Measurements from ENCODE around the gene ZNF329. TPM values are rescaled to one million over a fixed set of nuclear protein-coding genes. Genes with fewer than 3 reads are reported as not detected.

Gene ZNF329
- total and polyA plus RNA-seq, 2 of the 13 experiments (the other 11 are each of a cell fraction or from before 2014, with no cell fraction given), result 3.8 to 9.6 TPM

DNA sequence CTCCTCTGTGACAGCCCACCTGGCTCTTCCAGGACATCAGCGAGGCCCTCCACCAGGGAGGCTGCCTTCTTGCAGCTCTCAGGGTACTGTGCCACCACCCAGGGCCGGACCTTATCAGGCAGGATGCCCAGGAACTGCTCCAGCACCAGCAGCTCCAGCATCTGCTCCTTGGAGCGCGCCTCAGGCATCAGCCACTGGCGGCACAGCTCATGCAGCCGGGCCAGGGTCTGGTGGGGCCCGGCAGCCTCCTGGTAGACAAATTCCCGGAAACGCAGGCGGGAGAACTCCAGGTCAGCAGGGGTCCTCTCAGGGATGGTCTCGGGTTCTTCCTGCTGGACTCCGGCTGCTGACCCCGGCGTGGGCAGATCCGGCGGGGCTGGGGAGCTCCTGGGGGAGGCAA, 60.7 kb downstream of the ZNF329 start:
- H3K4me2 ChIP-seq (ENCODE audit: low read depth, low read length), result no peak overlapping the region
- in situ Hi-C loops (cut with HindIII; ENCODE audit: extremely low pct_ligation_motif_present, low pct_unique_long_range_greater_than_20kb) (no loop called here), intact Hi-C loops (cut with micrococcal nuclease; ENCODE audit: unreplicated experiment) (no loop called here)
- TF ChIP-seq AGO2 (optimal IDR thresholded peaks at IDR 0.05; ENCODE audit: low read depth, low read length) (no peak), ZNF333 (CRISPR knock-in tag; IDR thresholded peaks at IDR 0.05; ENCODE audit: borderline replicate concordance) (no peak), RELA (CRISPR knock-in tag; IDR thresholded peaks at IDR 0.05) (no peak), SCMH1 (CRISPR knock-in tag; IDR thresholded peaks at IDR 0.05; ENCODE audit: borderline replicate concordance) (no peak), ZNF878 (CRISPR knock-in tag; IDR thresholded peaks at IDR 0.05) (no peak), NFE2L1 (CRISPR knock-in tag; IDR thresholded peaks at IDR 0.05; ENCODE audit: borderline replicate concordance) (no peak), PHF8 (CRISPR knock-in tag; IDR thresholded peaks at IDR 0.05) (no peak), ZKSCAN5 (CRISPR knock-in tag; IDR thresholded peaks at IDR 0.05) (no peak)
- TF ChIP-seq, protein P1, sequence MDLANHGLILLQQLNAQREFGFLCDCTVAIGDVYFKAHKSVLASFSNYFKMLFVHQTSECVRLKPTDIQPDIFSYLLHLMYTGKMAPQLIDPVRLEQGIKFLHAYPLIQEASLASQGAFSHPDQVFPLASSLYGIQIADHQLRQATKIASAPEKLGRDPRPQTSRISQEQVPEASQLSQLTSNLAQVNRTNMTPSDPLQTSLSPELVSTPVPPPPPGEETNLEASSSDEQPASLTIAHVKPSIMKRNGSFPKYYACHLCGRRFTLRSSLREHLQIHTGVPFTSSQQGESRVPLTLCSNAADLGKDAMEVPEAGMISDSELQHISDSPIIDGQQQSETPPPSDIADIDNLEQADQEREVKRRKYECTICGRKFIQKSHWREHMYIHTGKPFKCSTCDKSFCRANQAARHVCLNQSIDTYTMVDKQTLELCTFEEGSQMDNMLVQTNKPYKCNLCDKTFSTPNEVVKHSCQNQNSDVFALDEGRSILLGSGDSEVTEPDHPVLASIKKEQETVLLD (CRISPR knock-in tag; IDR thresholded peaks at IDR 0.05; ENCODE audit: low read depth), result no peak
- TF ChIP-seq, protein P2, sequence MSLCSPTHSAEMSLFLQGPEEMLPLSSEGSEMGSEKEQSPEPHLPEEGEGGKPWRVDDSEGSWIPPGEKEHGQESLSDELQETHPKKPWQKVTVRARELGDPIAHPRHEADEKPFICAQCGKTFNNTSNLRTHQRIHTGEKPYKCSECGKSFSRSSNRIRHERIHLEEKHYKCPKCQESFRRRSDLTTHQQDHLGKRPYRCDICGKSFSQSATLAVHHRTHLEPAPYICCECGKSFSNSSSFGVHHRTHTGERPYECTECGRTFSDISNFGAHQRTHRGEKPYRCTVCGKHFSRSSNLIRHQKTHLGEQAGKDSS (CRISPR knock-in tag; IDR thresholded peaks at IDR 0.05; ENCODE audit: borderline replicate concordance, low read depth), result no peak
- TF ChIP-seq, protein P3, sequence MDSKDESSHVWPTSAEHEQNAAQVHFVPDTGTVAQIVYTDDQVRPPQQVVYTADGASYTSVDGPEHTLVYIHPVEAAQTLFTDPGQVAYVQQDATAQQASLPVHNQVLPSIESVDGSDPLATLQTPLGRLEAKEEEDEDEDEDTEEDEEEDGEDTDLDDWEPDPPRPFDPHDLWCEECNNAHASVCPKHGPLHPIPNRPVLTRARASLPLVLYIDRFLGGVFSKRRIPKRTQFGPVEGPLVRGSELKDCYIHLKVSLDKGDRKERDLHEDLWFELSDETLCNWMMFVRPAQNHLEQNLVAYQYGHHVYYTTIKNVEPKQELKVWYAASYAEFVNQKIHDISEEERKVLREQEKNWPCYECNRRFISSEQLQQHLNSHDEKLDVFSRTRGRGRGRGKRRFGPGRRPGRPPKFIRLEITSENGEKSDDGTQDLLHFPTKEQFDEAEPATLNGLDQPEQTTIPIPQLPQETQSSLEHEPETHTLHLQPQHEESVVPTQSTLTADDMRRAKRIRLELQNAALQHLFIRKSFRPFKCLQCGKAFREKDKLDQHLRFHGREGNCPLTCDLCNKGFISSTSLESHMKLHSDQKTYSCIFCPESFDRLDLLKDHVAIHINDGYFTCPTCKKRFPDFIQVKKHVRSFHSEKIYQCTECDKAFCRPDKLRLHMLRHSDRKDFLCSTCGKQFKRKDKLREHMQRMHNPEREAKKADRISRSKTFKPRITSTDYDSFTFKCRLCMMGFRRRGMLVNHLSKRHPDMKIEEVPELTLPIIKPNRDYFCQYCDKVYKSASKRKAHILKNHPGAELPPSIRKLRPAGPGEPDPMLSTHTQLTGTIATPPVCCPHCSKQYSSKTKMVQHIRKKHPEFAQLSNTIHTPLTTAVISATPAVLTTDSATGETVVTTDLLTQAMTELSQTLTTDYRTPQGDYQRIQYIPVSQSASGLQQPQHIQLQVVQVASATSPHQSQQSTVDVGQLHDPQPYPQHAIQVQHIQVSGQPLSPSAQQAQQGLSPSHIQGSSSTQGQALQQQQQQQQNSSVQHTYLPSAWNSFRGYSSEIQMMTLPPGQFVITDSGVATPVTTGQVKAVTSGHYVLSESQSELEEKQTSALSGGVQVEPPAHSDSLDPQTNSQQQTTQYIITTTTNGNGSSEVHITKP (CRISPR knock-in tag; IDR thresholded peaks at IDR 0.05; ENCODE audit: low read depth), result no peak
- TF ChIP-seq, protein P4, sequence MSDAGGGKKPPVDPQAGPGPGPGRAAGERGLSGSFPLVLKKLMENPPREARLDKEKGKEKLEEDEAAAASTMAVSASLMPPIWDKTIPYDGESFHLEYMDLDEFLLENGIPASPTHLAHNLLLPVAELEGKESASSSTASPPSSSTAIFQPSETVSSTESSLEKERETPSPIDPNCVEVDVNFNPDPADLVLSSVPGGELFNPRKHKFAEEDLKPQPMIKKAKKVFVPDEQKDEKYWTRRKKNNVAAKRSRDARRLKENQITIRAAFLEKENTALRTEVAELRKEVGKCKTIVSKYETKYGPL (CRISPR knock-in tag; IDR thresholded peaks at IDR 0.05), result no peak
- DNase-seq (ENCODE audit: low spot score) (no peak), FAIRE-seq (no peak), ATAC-seq (no peak)
- H3K27me3 ChIP-seq (ENCODE audit: control insufficient read depth in 1 of 2, insufficient read depth in 2 of 2, low read length in 2 of 2), result no peaks in the 10 kb centered on the region
- H3K4me1 ChIP-seq (ENCODE audit: insufficient read depth, low read length), result no peaks in the 10 kb centered on the region
- H3K27ac ChIP-seq (ENCODE audit: extremely low read length, insufficient read depth, low read length), result no peak overlapping the region
- no peak overlapping the region for H3K4me3 ChIP-seq (replicated peaks in 1 of 3; ENCODE audit: insufficient read depth in 1 of 3, low read depth in 2 of 3, low read length in 3 of 3)
- no peaks in the 10 kb centered on the region for H3K79me2 ChIP-seq (ENCODE audit: insufficient read depth, low read length)
- WGBS (ENCODE audit: low lambda C conversion rate), result 72% methylated on average over 6 of the region's 16 CpGs
- ChIA-PET CTCF (ENCODE audit: low intra/inter-chr PET ratio, low total read pairs) (no interaction called here), POLR2A (no interaction called here)
- no peak overlapping the region for H3K9ac ChIP-seq (ENCODE audit: insufficient read depth, low read depth, low read length)
- no TSS peak for BruUV-seq (replicated peaks)
- no peaks in the 10 kb centered on the region for H3K36me3 ChIP-seq (replicated peaks in 1 of 2; ENCODE audit: control insufficient read depth in 1 of 2, insufficient read depth in 2 of 2, low read length in 2 of 2)
- peaks cover 84% of the 10 kb centered on the region for H3K9me3 ChIP-seq (ENCODE audit: low read length)
- H2AFZ ChIP-seq (ENCODE audit: low read length), result no peak overlapping the region
- H4K20me1 ChIP-seq (ENCODE audit: insufficient read depth, low read length), result no peaks in the 10 kb centered on the region
